ENCODE measurements around the gene OOEP.
"Not testable (repeated sequence)": the region's sequence is repeated elsewhere in the genome, so short reads cannot be mapped to it uniquely, and the experiment has no call there.

Gene OOEP

GRCh38 chr6:73369563-73369962 is at the start of gene OOEP:
OOEP (minus strand) TSS chr6:73369897; CDS start chr6:73369792, 105 bp downstream.
- Mint-ChIP-seq H3K36me3 (no peaks in the 10 kb centered on the region), H3K9me3 (peaks cover 3% of the 10 kb centered on the region), H3K4me1 (no peaks in the 10 kb centered on the region), H3K27me3 (peaks cover 9% of the 10 kb centered on the region), H3K27ac (no peak within 1 kb of the TSS), H3K4me3 (no peak within 1 kb of the TSS)
- ATAC-seq = no peak

- H3K4me1 Mint-ChIP-seq = no peaks in the 10 kb centered on the region
- H3K9me3 Mint-ChIP-seq = no peaks in the 10 kb centered on the region
- peaks cover 38% of the 10 kb centered on the region for H3K36me3 Mint-ChIP-seq
- no peak for ATAC-seq
- H3K27me3 Mint-ChIP-seq = no peaks in the 10 kb centered on the region
- peak overlapping the region; percentile 65 for H3K27ac Mint-ChIP-seq
- H3K4me3 Mint-ChIP-seq = no peak overlapping the region
These were observed 48.5 kb upstream of the OOEP start for GRCh38 chr6:73418081-73418741.

- Mint-ChIP-seq H3K4me3 (no peak overlapping the region), H3K27me3 (no peaks in the 10 kb centered on the region), H3K4me1 (no peaks in the 10 kb centered on the region), H3K36me3 (peaks cover 26% of the 10 kb centered on the region), H3K9me3 (no peaks in the 10 kb centered on the region), H3K27ac (no peak overlapping the region)
- no peak for ATAC-seq
These were observed 43.4 kb upstream of the OOEP start for GRCh38 chr6:73413102-73413501.

GRCh38 chr6:73409395-73409794 is 39.7 kb upstream of the OOEP start:
- Mint-ChIP-seq H3K27ac (no peak overlapping the region), H3K27me3 (no peaks in the 10 kb centered on the region), H3K4me1 (no peaks in the 10 kb centered on the region), H3K36me3 (peaks cover 10% of the 10 kb centered on the region), H3K4me3 (no peak overlapping the region), H3K9me3 (no peaks in the 10 kb centered on the region)
- no peak for ATAC-seq

DNA sequence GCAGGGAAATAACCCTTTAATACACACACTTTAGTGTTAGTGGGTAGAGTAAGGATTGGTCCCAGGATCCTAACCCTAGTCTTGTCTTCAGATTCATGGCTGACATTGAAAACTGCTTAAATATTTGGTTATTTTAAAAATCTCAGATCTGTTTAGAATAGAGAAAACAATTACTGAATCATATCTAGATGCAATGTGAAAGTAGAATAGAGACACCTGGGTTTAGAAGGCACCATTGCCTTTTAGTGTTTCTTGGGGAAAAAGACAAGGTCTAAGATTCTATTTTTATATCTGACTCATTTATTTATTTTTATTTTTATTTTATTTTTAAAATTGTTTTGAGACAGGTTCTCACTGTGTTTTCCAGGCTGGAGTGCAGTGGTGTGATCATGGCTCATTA is 31.0 kb upstream of the OOEP start:
- no peak overlapping the region for H3K27ac Mint-ChIP-seq
- H3K4me3 Mint-ChIP-seq = no peak overlapping the region
- no peak for ATAC-seq
- no peaks in the 10 kb centered on the region for H3K4me1 Mint-ChIP-seq
- H3K36me3 Mint-ChIP-seq = no peaks in the 10 kb centered on the region
- no peaks in the 10 kb centered on the region for H3K27me3 Mint-ChIP-seq
- no peaks in the 10 kb centered on the region for H3K9me3 Mint-ChIP-seq

DNA sequence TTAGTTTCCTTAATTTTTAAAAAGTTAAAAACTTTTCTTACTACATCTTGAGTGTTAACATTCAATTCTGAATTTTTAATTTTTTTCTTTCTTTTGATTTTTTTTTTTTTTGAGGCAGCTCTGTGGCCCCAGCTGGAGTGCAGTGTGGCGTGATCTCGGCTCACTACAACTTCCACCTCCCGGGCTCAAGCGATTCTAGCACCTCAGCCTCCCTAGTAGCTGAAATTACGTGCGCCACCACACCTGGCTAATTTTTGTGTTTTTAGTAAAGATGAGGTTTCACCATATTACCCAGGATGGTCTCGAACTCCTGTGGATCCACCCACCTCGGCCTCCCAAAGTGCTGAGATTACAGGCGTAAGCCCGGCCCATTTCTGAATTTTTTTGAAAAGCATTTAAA is 26.2 kb upstream of the OOEP start:
- Mint-ChIP-seq H3K36me3 (no peaks in the 10 kb centered on the region), H3K4me3 (no peak overlapping the region), H3K27ac (no peak overlapping the region), H3K9me3 (no peaks in the 10 kb centered on the region), H3K27me3 (no peaks in the 10 kb centered on the region), H3K4me1 (no peaks in the 10 kb centered on the region)
- no peak for ATAC-seq

DNA sequence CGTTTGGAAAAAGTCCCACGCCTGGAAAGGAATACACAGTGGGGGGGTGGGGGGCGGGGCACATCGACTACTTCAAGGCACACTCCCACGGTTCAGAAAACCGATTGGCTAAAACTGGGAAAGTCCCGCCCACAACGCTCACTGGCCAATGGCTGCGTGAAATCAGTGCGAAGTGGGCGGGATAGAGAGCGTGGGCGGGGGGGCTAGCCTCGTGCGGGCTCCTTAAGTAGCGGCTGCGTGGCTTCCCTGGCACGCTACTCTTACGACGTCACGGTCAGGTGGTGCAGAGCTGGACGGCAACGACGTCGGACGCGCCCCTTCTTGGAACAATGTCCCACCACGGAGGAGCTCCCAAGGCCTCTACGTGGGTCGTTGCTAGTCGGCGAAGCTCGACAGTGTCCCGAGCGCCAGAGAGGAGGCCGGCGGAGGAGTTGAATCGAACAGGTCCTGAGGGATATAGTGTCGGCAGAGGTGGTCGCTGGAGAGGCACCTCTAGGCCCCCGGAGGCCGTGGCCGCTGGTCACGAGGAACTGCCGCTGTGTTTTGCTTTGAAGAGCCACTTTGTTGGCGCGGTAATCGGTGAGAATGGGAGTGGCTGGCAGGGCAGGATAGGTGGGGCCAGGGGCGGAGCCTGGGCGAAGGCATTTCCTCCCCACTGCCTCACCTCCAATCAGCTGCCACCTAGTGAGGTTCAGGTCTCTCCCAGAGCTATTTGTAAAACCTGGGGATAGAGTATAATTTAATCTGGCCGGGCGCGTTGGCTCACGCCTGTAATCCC is 25.1 kb upstream of the OOEP start, which contains the start of gene DDX43:
DDX43 (plus strand) TSS at position 252 of the 778 bp plus-strand sequence; CDS start at position 330, 78 bp downstream.
- H3K9me3 Mint-ChIP-seq = no peaks in the 10 kb centered on the region
- peak; percentile 85 for ATAC-seq
- peak within 1 kb of the TSS; percentile 84 for H3K4me3 Mint-ChIP-seq
- H3K27ac Mint-ChIP-seq = peak within 1 kb of the TSS; percentile 93
- H3K36me3 Mint-ChIP-seq = no peaks in the 10 kb centered on the region
- peaks cover 2% of the 10 kb centered on the region for H3K4me1 Mint-ChIP-seq
- H3K27me3 Mint-ChIP-seq = no peaks in the 10 kb centered on the region

DNA sequence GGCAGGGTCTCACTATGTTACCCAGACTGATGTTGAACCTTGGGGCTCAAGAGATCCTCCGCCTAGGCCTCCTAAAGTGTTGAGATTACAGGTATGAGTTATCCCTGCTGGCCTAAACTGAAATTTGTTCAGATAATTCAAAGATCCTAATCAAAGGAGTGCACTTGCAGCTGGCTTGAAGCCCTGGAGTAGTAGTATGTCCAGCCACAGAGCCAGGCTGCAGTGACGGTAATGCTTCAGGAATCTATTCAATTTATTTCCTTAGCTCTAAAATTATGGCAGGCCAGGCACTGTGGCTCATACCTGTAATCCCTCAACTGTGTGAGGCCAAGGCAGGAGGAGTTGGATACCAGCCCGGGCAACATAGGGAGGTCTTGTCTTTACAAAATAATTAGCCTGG is 23.6 kb upstream of the OOEP start:
- H3K27ac Mint-ChIP-seq = no peak overlapping the region
- no peaks in the 10 kb centered on the region for H3K27me3 Mint-ChIP-seq
- peaks cover 13% of the 10 kb centered on the region for H3K4me1 Mint-ChIP-seq
- H3K36me3 Mint-ChIP-seq = no peaks in the 10 kb centered on the region
- H3K4me3 Mint-ChIP-seq = no peak overlapping the region
- no peak for ATAC-seq
- no peaks in the 10 kb centered on the region for H3K9me3 Mint-ChIP-seq

- H3K27ac Mint-ChIP-seq, H3K27me3 Mint-ChIP-seq, ATAC-seq, H3K9me3 Mint-ChIP-seq, H3K36me3 Mint-ChIP-seq, H3K4me3 Mint-ChIP-seq: not testable (repeated sequence)
- peaks cover 13% of the 10 kb centered on the region for H3K4me1 Mint-ChIP-seq
These were observed 22.5 kb upstream of the OOEP start for GRCh38 chr6:73392188-73392587.

DNA sequence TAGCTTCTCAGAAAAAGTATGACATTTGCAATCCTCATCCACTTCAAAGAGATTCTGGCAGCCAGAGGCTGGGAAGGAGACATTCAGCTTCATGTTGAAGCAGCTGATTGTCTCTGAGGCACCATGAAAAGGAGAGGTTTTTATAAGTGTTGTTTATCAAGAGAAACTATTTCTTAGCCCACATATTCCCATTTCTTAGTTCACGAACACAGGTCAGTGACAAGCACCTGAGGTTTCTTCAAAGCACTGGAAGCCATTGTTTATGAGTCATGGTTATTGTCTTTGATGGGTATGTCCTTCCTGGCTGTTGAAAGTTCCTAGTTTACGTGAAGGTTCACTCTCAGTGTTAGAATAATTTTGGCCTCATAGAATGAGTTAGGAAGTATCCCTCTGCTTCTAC is 22.0 kb upstream of the OOEP start:
- Mint-ChIP-seq H3K36me3 (no peaks in the 10 kb centered on the region), H3K4me3 (no peak overlapping the region)
- ATAC-seq = no peak

DNA sequence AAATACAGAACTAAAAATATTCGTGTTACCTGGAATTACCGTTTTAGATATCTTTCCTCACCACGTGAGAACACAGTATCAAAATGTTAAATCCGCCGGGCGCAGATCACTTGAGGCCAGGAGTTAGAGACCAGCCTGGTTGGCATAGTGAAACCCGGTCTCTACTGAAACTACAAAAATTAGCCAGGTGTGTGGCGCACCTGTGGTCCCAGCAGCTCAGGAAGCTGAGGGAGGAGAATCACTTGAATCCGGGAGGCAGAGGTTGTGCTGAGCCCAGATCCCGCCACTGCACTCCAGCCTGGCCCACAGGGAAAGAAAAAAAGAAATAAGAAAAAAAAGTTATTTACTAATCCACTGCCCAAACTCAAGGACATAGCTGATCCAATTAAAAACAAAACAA is 20.2 kb upstream of the OOEP start:
- ATAC-seq = no peak
- Mint-ChIP-seq H3K36me3 (no peaks in the 10 kb centered on the region), H3K4me3 (no peak overlapping the region), H3K27me3 (no peaks in the 10 kb centered on the region), H3K27ac (no peak overlapping the region), H3K9me3 (no peaks in the 10 kb centered on the region), H3K4me1 (peaks cover 13% of the 10 kb centered on the region)

More for the DNA sequence above, 22.0 kb upstream of the OOEP start:
- H3K4me1 Mint-ChIP-seq = peaks cover 13% of the 10 kb centered on the region
- H3K27ac Mint-ChIP-seq = no peak overlapping the region
- no peaks in the 10 kb centered on the region for H3K9me3 Mint-ChIP-seq
- H3K27me3 Mint-ChIP-seq = no peaks in the 10 kb centered on the region

DNA sequence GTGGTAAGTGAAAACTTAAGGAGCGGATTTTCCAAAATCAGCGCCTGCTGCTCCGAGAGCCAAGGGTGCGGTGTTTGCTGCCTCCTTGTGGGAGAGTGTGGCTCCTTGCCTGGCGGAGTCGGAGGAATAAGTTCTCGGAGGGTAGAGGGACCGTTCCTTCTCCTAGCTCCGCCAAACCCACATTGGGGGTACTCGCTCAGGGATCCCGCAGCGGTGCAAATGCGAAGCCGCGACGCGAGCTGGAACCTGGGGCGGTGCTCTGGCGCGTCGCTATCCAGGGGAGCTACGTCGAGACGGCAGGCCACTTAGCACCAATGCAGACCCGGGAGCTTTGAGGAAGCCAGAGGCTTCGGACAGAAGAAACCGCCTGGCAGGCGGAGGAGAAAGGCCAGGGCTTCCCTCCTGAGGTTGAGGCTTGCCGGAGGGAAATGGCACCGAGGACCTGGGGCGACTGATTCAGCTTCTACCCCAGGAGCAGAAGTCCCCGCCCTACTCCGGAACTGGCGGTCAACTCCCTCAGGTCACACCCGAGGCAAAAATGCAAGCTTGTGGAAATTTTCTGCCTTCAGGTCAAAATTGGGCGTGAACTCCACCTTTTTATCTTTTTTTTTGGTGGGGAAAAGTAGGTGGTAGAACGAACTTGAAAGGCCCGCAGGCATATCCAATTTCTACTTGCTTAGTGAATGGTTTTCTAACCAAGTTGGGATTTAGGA is 19.3 kb upstream of the OOEP start:
- peak; percentile 83 for ATAC-seq

DNA sequence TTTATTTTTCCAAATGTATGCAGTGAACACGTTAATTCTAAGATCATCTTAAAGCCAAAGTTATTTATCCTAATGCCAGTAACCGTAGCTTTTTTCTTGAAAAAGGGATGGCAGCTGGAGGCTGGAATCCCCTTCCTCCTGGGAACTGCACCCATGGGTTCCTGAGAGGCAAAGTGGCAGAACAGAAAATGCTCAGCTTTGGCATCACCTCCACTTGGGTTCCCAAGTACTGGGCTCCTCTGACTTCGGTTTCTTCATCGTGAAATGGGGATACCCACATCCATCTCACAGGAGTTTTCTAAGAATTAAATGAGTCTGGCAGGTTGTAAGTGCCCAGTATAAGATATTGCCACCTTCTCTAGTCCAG is 18.7 kb upstream of the OOEP start:
- Mint-ChIP-seq H3K36me3 (no peaks in the 10 kb centered on the region), H3K9me3 (no peaks in the 10 kb centered on the region), H3K27ac (peak overlapping the region; percentile 79), H3K4me3 (peak overlapping the region; percentile 86), H3K4me1 (peaks cover 13% of the 10 kb centered on the region), H3K27me3 (no peaks in the 10 kb centered on the region)
- no peak for ATAC-seq

More for the DNA sequence above, 19.3 kb upstream of the OOEP start:
- Mint-ChIP-seq H3K4me3 (peak overlapping the region; percentile 86), H3K27ac (peak overlapping the region; percentile 79), H3K9me3 (no peaks in the 10 kb centered on the region), H3K36me3 (no peaks in the 10 kb centered on the region), H3K4me1 (peaks cover 13% of the 10 kb centered on the region), H3K27me3 (no peaks in the 10 kb centered on the region)

GRCh38 chr6:73382462-73383113 is 12.9 kb upstream of the OOEP start:
- no peak overlapping the region for H3K27ac Mint-ChIP-seq
- no peaks in the 10 kb centered on the region for H3K27me3 Mint-ChIP-seq
- no peak for ATAC-seq

GRCh38 chr6:73381531-73381930 is 11.8 kb upstream of the OOEP start:
- H3K4me3 Mint-ChIP-seq, H3K9me3 Mint-ChIP-seq, H3K36me3 Mint-ChIP-seq, H3K27me3 Mint-ChIP-seq, H3K4me1 Mint-ChIP-seq, H3K27ac Mint-ChIP-seq, ATAC-seq: not testable (repeated sequence)

More at GRCh38 chr6:73382462-73383113, 12.9 kb upstream of the OOEP start:
- Mint-ChIP-seq H3K9me3 (no peaks in the 10 kb centered on the region), H3K36me3 (no peaks in the 10 kb centered on the region), H3K4me1 (no peaks in the 10 kb centered on the region), H3K4me3 (no peak overlapping the region)

Data from stimulated activated memory B cell treated with anti-CD40 and anti-IgM and Interleukin-4, amounts not matched to agents 10 μg/mL and 1 μg/mL and 100 μg/mL, for 72 hours (primary cell).